GM19035 (cell line): ENCODE data around the gene KRTAP12-3.
"Not testable (repeated sequence)": the region's sequence is repeated elsewhere in the genome, so short reads cannot be mapped to it uniquely, and the experiment has no call there.

Experiments used
- ATAC-seq: cut with Tn5 transposase; IDR thresholded peaks from one replicate; pipeline ENCODE4 v1.9.1; 2021; ENCODE audit not compliant: unreplicated experiment

Gene KRTAP12-3

DNA sequence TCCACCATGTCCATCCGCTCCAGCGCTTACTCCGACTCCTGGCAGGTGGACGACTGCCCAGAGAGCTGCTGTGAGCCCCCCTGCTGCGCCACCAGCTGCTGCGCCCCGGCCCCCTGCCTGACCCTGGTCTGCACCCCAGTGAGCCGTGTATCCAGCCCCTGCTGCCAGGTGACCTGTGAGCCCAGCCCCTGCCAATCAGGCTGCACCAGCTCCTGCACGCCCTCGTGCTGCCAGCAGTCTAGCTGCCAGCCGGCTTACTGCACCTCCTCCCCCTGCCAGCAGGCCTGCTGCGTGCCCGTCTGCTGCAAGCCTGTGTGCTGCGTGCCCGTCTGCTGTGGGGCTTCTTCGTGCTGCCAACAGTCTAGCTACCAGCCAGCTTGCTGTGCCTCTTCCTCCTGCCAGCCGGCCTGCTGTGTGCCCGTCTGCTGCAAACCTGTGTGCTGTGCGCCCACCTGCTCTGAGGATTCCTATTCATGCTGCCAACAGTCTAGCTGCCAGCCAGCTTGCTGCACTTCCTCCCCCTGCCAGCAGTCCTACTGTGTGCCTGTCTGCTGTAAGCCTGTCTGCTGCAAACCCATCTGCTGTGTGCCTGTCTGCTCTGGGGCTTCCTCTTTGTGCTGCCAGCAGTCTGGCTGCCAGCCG lies 30.4 kb upstream of the KRTAP12-3 start:
- ATAC-seq, result not testable (repeated sequence)

DNA sequence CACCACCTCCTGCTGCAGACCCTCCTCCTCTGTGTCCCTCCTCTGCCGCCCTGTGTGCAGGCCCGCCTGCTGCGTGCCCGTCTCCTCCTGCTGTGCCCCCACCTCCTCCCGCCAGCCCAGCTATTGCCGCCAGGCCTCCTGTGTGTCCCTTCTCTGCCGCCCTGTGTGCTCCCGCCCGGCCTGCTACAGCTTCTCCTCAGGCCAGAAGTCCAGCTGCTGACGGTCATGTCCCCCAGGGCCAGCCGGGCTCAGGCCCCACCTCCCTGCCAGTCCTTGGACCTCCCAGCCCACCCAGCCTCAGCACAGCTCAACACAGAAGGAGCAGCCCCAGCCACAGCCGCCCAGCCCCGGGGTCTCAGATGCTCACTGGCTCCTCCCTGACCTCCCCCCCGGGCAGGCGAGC lies 29.9 kb upstream of the KRTAP12-3 start:
- ATAC-seq, result not testable (repeated sequence)

DNA sequence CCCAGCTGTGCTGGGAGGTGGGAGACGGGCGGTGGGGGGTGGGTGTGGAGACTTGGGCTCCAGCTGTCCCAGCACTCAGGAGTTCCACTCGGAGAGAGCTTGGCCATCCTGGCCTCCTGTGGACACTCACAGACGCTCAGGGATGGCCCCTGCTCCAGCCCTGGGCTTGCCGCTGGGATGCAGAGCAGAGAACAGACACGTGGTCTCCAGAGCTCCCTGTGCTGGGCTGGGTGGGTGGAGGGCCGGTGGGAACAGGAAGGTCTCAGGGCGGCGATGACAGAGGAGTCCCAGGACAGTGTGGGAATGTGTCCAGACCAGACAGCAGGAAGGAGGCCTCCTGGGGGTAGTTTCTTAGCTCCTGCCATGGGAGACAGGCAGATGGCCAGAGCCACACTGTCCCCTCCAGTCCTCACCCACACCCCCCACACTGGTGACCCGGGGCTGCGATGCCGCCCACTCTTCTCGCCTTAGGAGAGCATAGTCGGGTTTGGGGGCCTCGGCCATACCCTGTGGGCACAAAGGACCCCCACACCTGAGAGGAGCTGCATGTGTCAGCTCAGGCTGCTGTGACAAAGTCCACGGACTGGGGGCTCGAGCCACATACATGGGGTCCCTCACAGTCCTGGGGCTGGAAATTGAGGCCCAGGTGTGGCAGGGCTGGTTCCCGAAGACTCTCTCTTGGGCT lies 28.9 kb upstream of the KRTAP12-3 start:
- no peak for ATAC-seq

GRCh38 chr21:44630440-44630839 lies 27.3 kb upstream of the KRTAP12-3 start:
- no peak for ATAC-seq

- no peak for ATAC-seq
Measured at GRCh38 chr21:44632067-44632466, 25.7 kb upstream of the KRTAP12-3 start.

DNA sequence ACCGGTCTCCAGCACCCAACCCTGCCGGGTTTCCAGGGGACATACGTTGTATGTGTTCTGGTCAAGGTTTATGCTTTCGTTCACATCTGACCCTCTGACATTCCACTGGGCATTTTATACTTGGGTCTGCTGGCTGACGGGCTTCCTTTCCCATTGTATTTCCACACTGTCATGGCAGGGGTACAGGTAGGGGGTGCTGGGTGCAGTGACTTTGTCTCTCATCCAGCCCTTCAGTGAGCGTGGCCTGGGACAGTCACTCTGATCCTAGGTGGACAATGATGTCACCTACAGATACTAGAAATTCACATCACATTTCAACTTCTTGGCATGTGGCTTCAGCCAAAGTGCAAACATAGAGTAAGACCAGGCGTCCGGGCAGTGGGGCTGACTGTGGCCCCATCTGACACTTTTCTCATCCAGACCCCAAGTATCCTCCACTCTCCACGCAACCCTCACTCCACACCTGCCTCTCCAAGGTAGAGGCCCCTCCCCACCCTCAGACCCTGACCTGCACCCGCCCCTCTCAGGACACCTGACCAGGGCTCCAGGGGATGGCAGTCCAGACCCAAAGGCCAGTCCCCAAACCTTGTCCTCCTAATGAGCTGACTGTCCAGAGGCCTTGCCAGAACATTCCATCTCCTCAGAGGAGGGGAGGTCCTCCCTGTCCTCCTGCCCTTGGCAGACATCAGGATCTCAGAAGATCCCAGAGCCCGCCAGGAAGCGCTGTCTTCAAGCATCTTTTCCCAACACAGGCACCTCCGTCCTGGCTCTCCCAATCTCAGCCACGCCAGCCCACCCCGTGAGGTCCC lies 21.3 kb upstream of the KRTAP12-3 start:
- no peak for ATAC-seq

DNA sequence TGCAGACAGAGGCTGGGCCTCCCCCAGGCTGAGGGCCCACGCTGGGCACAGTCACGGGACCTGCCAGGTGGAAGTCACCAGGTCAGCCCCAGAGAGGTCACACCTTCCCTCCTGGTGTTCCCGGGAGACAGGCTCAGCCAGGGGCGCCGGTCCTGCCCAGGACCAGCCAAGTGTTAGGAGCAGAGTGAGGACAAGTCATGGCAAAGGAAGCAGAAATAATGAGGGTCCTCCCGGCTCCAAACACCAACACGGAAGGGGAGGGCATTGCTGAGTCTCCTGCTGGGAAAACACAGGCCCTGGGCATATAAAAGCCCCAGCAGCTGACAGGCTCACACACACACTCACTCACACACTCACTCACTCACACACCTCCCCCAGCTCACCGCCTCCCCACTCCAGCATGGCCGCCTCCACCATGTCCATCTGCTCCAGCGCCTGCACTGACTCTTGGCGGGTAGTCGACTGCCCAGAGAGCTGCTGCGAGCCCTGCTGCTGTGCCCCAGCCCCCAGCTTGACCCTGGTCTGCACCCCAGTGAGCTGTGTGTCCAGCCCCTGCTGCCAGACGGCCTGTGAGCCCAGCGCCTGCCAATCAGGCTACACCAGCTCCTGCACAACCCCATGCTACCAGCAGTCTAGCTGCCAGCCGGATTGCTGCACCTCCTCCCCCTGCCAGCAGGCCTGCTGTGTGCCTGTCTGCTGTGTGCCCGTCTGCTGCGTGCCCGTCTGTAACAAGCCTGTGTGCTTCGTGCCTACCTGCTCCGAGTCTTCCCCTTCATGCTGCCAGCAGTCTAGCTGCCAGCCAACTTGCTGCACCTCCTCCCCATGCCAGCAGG lies 20.5 kb upstream of the KRTAP12-3 start, which contains the start of gene KRTAP10-10:
Gene KRTAP10-10 (plus strand): TSS at position 339 of the 833 bp plus-strand sequence. CDS start 62 bp downstream, at position 401.
- no peak for ATAC-seq

GRCh38 chr21:44637851-44638348 lies 19.8 kb upstream of the KRTAP12-3 start:
- ATAC-seq, result not testable (repeated sequence)

DNA sequence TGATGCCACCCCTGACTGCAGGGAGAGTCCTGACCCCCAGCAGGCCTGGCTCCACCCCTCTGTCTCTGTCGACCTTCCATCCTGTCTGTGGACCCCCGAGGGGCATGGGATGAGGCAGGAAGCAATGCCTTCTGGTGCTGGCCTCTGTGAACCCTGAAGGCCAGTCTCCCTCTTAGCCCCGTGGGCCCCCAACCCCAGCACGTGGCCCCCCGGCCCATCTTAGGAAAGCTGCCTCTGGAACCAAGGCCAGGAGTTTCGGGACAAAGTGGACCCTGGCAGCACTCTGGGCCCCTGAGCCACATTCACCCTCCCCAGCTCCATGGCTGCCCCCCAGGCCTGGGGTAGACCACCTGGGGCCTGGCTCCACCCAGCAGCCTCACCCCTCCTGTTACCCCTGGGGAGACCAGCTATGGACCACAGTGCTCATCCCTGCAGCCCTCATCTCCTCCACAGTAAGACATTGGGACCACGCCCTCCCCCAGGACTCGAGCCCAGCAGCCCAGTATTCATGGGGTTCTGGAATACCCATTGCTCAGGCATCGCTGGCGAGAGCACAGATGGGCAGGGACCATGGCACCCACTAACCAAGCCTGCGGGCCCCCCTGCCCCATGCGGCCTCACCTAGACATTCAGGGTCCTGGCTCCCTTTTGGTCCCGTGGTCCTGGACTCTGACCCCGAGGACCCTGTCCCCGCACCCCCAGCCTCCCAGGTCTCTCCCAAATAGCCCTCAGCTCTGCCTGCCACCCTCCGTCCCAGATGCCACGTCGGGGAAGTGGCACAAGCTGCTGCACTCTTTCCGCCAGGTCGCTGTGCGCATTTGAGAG lies 19.0 kb upstream of the KRTAP12-3 start:
- not testable (repeated sequence) for ATAC-seq

DNA sequence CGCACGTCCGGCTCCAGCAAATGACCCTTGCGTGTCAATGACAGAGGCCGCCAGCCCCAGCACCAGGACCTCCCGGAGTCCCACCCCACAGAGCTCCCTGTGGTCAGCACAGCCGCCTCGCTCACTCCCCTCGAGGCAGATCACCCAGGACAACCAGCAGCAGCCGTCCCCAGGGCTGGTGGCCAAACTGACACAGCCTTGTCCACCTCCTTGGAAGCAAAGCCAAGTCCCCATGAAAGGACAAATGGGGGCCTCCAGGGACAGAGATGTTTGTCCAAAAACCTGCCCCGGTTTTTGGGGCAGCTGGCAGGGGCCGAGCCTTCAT lies 18.4 kb upstream of the KRTAP12-3 start:
- ATAC-seq, result no peak

DNA sequence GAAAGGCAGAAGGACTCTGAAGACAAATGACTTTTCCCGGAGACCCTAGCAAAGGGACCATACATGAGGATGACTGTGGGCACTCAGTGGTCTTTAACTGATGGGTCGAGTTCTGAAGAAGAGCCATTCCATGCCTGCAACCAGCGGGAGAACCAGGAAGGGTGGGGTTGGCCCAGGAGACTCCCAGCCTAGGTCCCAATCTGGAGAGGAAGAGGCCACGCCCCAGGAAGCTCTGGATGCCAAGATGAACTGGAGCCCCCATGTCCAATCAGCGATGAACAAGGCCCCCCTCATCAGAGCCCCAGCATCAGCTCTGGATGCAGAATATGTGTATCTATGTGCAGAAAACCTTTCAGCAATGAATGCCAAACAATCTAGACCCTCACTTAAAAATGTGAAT lies 17.0 kb upstream of the KRTAP12-3 start:
- no peak for ATAC-seq

DNA sequence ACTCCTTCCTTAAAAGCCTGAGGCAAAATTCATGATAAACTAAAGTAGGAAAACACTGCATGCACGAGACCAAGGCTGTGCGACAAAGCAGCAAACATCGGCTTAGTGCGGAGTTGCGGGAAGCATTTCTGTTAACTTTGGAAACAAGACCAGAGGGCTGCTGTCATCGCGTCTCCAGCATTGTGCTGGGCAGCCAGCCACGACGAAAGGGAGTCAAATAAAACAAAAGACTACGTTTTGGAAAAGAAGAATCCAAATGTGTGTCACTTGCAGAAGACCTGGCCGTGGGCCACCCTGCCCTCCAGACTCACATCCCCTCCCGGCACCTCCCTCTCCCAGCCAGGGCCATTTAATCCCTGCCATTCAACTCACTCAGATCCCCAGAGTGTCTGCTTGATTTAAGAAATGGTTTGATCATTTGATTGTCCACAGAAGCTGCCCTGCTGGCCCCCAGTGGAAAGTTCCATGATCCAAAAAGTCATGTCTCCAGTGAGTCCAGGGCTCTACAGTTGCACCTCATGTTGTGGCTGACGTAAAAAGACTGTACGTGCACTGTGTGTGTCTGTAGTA lies 13.9 kb upstream of the KRTAP12-3 start:
- no peak for ATAC-seq

DNA sequence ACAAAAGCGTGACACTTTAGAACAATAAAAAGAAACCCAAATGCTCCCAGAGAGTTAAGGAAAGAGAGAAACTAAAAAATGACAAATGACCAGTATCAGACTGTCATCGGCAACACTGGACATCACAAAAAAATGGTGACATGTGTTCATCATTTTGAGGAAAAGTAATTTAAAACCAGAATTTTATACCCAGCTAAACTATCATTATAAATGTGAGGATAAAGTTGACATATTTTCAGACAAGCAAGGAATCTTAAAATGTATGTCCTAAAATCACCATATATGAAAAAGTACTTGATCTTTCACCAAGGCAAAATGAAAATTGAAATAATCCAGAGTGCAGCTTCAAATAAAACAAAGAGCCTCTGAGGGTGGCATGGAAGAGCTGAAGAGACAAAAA lies 12.9 kb upstream of the KRTAP12-3 start:
- ATAC-seq, result no peak

DNA sequence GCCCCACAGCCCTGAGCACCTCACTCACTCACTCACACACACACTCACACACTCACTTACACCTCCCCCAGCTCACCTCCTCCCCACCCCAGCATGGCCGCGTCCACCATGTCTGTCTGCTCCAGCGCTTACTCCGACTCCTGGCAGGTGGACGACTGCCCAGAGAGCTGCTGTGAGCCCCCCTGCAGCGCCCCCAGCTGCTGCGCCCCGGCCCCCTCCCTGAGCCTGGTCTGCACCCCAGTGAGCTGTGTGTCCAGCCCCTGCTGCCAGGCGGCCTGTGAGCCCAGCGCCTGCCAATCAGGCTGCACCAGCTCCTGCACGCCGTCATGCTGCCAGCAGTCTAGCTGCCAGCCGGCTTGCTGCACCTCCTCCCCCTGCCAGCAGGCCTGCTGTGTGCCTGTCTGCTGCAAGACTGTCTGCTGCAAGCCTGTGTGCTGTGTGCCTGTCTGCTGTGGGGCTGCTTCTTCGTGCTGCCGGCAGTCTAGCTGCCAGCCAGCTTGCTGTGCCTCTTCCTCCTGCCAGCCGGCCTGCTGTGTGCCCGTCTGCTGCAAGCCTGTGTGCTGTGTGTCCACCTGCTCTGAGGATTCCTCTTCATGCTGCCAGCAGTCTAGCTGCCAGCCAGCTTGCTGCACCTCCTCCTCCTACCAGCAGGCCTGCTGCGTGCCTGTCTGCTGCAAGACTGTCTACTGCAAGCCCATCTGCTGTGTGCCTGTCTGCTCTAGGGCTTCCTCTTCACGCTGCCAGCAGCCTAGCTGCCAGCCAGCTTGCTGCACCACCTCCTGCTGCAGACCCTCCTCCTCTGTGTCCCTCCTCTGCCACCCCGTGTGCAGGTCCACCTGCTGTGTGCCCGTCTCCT lies 11.1 kb upstream of the KRTAP12-3 start, which contains the start of gene KRTAP10-11:
Gene KRTAP10-11 (plus strand): TSS at position 49 of the 856 bp plus-strand sequence. CDS start 45 bp downstream, at position 94.
- ATAC-seq, result not testable (repeated sequence)

DNA sequence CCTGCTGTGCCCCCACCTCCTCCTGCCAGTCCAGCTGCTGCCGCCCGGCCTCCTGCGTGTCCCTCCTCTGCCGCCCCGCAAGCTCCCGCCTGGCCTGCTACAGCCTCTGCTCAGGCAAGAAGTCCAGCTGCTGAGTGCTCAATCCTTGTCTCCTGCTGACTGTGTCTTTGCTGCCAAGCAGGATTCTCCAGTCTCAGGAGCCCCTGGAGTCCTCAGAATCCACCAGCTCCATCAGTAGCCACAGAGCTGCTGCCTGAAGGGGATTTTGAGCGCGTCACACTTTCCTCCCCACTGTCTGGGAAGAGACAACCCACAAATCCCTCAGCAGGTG lies 10.5 kb upstream of the KRTAP12-3 start:
- no peak for ATAC-seq

- ATAC-seq, result no peak
Measured at GRCh38 chr21:44648557-44649311, 9.0 kb upstream of the KRTAP12-3 start.

- ATAC-seq, result no peak
Measured at GRCh38 chr21:44649521-44650100, 8.1 kb upstream of the KRTAP12-3 start.
